HepG2 (cell line): ENCODE data around the gene CMTM5. TPM values are rescaled to one million over a fixed set of nuclear protein-coding genes. Genes with fewer than 3 reads are reported as not detected.

Experiments
- ATAC-seq: fragments of 200-7000 bp; cut with Tn5 transposase; 3 replicates; pipeline ENCODE4 v1.9.1; 2020; ENCODE audit warnings: mild to moderate bottlenecking, moderate library complexity
- BruUV-seq: library from RNA; stranded (reverse); fragments of 400-500 nt; replicated peaks from 2 replicates; lab custom pipeline; 2021; lab: Mats Ljungman, UMichigan
- CTCF ChIA-PET: fragments of 300-600 bp; formaldehyde crosslinking; extraction: SDS; loops from one replicate; lab custom pipeline; 2021; ENCODE audit warnings: low total read pairs, inconsistent platforms, low intra/inter-chr PET ratio; lab: Yijun Ruan, JAX
- POLR2A ChIA-PET: fragments of 350-600 bp; sonication (Branson Sonifier 250); formaldehyde crosslinking; loops from one replicate; lab custom pipeline; 2020; ENCODE audit warnings: antibody characterized with exemption, inconsistent platforms; lab: Yijun Ruan, JAX
- DNase-seq: peaks from one replicate; pipeline ENCODE4 v3.0.0-alpha.2; 2015; ENCODE audit warnings: low spot score
- FAIRE-seq: peaks from 3 replicates; lab custom pipeline; 2011; peaks lifted over from hg19 to GRCh38; lab: Jason Lieb, UNC
- H2AFZ ChIP-seq: one replicate; pipeline ENCODE4 v1.6.1; 2011; ENCODE audit warnings: low read length, inconsistent platforms
- H3K27ac ChIP-seq: fragments of 300-600 bp; 3 replicates; pipeline ENCODE4 v1.8.0; 2011; ENCODE audit warnings: mixed run types, mild to moderate bottlenecking, mixed read lengths, low read length, inconsistent platforms; ENCODE audit not compliant: insufficient read depth; ENCODE audit errors: extremely low read length
- H3K27me3 ChIP-seq, 2 experiments: fragments of 200-600 bp in 1 of 2; 2 replicates in 1 of 2; 3 replicates in 1 of 2; pipeline versions ENCODE4 v1.6.0 to v1.8.0; 2011; ENCODE audit warnings: low read length in 2 of 2, mild to moderate bottlenecking in 2 of 2, moderate library complexity in 2 of 2, inconsistent platforms in 1 of 2; ENCODE audit not compliant: insufficient read depth in 2 of 2, control insufficient read depth in 1 of 2
- H3K36me3 ChIP-seq, 2 experiments: fragments of 200-600 bp in 1 of 2; replicated peaks in 1 of 2; 2 replicates in 1 of 2; 3 replicates in 1 of 2; pipeline versions ENCODE4 v1.5.1 to v1.8.0; 2011; ENCODE audit warnings: low read length in 2 of 2, inconsistent platforms in 1 of 2; ENCODE audit not compliant: insufficient read depth in 2 of 2, control insufficient read depth in 1 of 2
- H3K4me1 ChIP-seq: 2 replicates; pipeline ENCODE4 v1.5.1; 2012; ENCODE audit warnings: low read length, inconsistent platforms; ENCODE audit not compliant: insufficient read depth
- H3K4me2 ChIP-seq: 2 replicates; pipeline ENCODE4 v1.6.0; 2011; ENCODE audit warnings: low read depth, low read length, inconsistent platforms
- H3K4me3 ChIP-seq, 3 experiments: fragments of 200-600 bp in 1 of 3; sonication (generic), shearing (Covaris generic) in 1 of 3; replicated peaks in 1 of 3; 2 replicates each; pipeline ENCODE4 v1.5.1; 2011 to 2016; ENCODE audit warnings: low read length in 3 of 3, inconsistent platforms in 2 of 3, low read depth in 2 of 3, mild to moderate bottlenecking in 2 of 3, control low read depth in 1 of 3, mixed read lengths in 1 of 3; ENCODE audit not compliant: insufficient read depth in 1 of 3
- H3K79me2 ChIP-seq: one replicate; pipeline ENCODE4 v1.6.1; 2011; ENCODE audit warnings: low read length, inconsistent platforms; ENCODE audit not compliant: insufficient read depth
- H3K9ac ChIP-seq: 2 replicates; pipeline ENCODE4 v1.6.0; 2011; ENCODE audit warnings: mild to moderate bottlenecking, low read depth, low read length, inconsistent platforms; ENCODE audit not compliant: insufficient read depth
- H3K9me3 ChIP-seq: 2 replicates; pipeline ENCODE4 v1.5.1; 2012; ENCODE audit warnings: mild to moderate bottlenecking, low read length
- H4K20me1 ChIP-seq: 2 replicates; pipeline ENCODE4 v1.6.0; 2011; ENCODE audit warnings: inconsistent platforms, mild to moderate bottlenecking, low read length, moderate library complexity; ENCODE audit not compliant: insufficient read depth
- FOXC1 ChIP-seq: sonication (generic); formaldehyde crosslinking; IDR thresholded peaks from 2 replicates; pipeline ENCODE4 v1.8.0; 2022; ENCODE audit warnings: mild to moderate bottlenecking, missing genetic modification reagents, borderline replicate concordance
- HINFP ChIP-seq: sonication (generic); formaldehyde crosslinking; IDR thresholded peaks from 2 replicates; pipeline ENCODE4 v1.4.0; 2020; ENCODE audit warnings: low read depth, mild to moderate bottlenecking, missing genetic modification reagents
- JUND ChIP-seq: sonication (generic); formaldehyde crosslinking; IDR thresholded peaks from 2 replicates; pipeline ENCODE4 v1.8.0; 2022; ENCODE audit warnings: mild to moderate bottlenecking, missing genetic modification reagents
- KMT2B ChIP-seq: IDR thresholded peaks from 2 replicates; pipeline ENCODE4 v1.6.1; 2016; ENCODE audit warnings: missing genetic modification reagents, missing compliant biosample characterization
- LCORL ChIP-seq, 2 experiments: fragments of 450-650 bp in 1 of 2; sonication (generic) in 1 of 2; formaldehyde crosslinking in 1 of 2; IDR thresholded peaks; 2 replicates each; pipeline versions ENCODE4 v1.5.0 to v1.6.1; 2017 to 2020; ENCODE audit warnings: antibody characterized with exemption in 1 of 2, missing genetic modification reagents in 1 of 2
- MAF1 ChIP-seq: sonication (generic); formaldehyde crosslinking; IDR thresholded peaks from 2 replicates; pipeline ENCODE4 v1.5.0; 2020; ENCODE audit warnings: missing genetic modification reagents, borderline replicate concordance
- SOX13 ChIP-seq, 3 experiments: fragments of 450-650 bp in 1 of 3; sonication (generic) in 1 of 3; formaldehyde crosslinking in 1 of 3; IDR thresholded peaks in 2 of 3; conservative IDR thresholded peaks in 1 of 3; 2 replicates each; pipeline versions ENCODE4 v1.5.0 to v1.6.1; 2016 to 2020; ENCODE audit warnings: antibody characterized with exemption in 1 of 3, mild to moderate bottlenecking in 1 of 3, missing compliant biosample characterization in 1 of 3, missing genetic modification reagents in 1 of 3, moderate library complexity in 1 of 3
- ZNF256 ChIP-seq: sonication (generic); formaldehyde crosslinking; conservative IDR thresholded peaks from 2 replicates; pipeline ENCODE4 v1.4.0; 2020; ENCODE audit warnings: missing genetic modification reagents
- WGBS: methylation state at CpG from one replicate; pipeline ENCODE4 v1.1.6; 2017; ENCODE audit warnings: low lambda C conversion rate; 5-methylcytosine and 5-hydroxymethylcytosine counted together
- in situ Hi-C: cut with HindIII; loops from 2 replicates; pipeline ENCODE4 v1.10.0; 2017; ENCODE audit warnings: low pct_unique_long_range_greater_than_20kb; ENCODE audit not compliant: extremely low pct_ligation_motif_present
- intact Hi-C: fragments of 100-400 bp; cut with micrococcal nuclease; formaldehyde crosslinking; loops from one replicate; pipeline ENCODE4 v1.10.0; 2022; ENCODE audit not compliant: unreplicated experiment
- polyA plus RNA-seq, 8 experiments: library from polyadenylated mRNA; depleted of rRNA in 3 of 8; stranded (reverse) in 7 of 8; unstranded in 1 of 8; fragments of >200 nt; fragmentation: Illumina TruSeq in 4 of 8; extraction: Trizol in 4 of 8; gene quantifications; 2 replicates each; pipeline versions ENCODE4 v1.2.1 to v1.2.3, GENCODE V29; 2011 to 2016; ENCODE audit warnings: low read depth in 4 of 8, missing spikeins in 1 of 8, mixed read lengths in 1 of 8; ENCODE audit not compliant: insufficient read depth in 1 of 8
- total RNA-seq, 5 experiments: library from RNA; depleted of rRNA; stranded (reverse); fragments of >200 nt; fragmentation: Illumina TruSeq; extraction: Trizol; gene quantifications; 2 replicates each; pipeline ENCODE4 v1.2.3, GENCODE V29; 2016; ENCODE audit warnings: low read depth in 1 of 5
- TF ChIP-seq, protein P1 (sequence below): sonication (generic); formaldehyde crosslinking; IDR thresholded peaks from 2 replicates; pipeline ENCODE4 v1.5.0; 2020; ENCODE audit warnings: missing genetic modification reagents, mild to moderate bottlenecking, borderline replicate concordance
- TF ChIP-seq, protein P2 (sequence below): sonication (generic); formaldehyde crosslinking; IDR thresholded peaks from 2 replicates; pipeline ENCODE4 v1.8.0; 2022; ENCODE audit warnings: mild to moderate bottlenecking, missing genetic modification reagents, moderate library complexity

The CMTM5 gene
- total and polyA plus RNA-seq, 2 of the 13 experiments (the other 11 are each of a cell fraction or from before 2014, with no cell fraction given), result not detected

DNA sequence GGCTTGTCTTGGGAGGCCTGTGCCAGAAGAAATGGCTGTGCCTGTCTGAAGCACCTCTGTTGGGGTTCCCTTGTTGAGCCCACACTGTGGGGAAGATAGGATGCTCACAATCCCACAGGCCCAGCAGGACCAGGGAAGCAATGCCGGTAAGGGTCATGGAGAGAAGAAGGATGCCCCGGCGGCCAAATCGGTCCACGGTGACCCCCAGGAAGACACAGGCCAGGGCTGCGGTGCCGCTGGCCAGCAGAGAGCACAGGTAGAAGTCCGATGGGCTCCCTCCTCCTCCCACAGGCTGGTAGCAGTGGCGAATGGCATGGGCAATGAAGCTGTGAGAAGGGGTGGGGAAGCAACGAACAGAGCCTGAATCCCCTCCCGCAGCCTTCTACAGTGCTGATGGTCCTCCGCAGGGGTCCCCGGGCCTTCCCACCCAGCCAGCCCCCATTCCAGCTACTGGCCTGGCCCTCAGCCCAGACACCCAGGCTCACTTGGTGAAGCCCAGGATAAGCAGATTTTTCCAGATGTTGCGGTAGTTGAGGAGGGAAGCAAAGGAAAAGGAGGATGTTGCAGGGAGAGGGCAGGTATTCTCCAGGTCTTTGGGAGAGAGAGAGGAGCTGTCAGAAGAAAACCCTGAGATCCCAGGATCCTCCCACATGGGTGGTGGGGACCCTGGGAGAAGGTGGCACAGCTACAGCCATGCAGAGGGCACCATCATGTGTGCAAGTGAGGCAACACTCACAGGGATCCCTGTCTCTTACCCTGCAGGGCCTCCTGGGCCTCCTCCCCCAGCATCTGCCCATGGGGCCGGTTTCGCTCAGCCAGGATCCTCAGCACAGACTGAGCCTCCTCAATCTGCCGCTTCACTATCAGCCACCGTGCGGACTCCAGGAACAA lies 29.2 kb upstream of the CMTM5 start:
- Histone ChIP-seq H4K20me1 (no peaks in the 10 kb centered on the region), H3K27ac (no peak overlapping the region), H3K4me2 (no peak overlapping the region), H3K36me3 (no peaks in the 10 kb centered on the region), H3K27me3 (peaks cover 13 to 78% of the 10 kb centered on the region in 2 experiments)
- POLR2A ChIA-PET, result no interaction called here
- in situ Hi-C loops, result no loop called here
- intact Hi-C loops, result no loop called here
- WGBS, result 58% methylated on average over 19 of the region's 19 CpGs
- TF ChIP-seq ZNF256 (no peak), MAF1 (CRISPR knock-in tag) (no peak), FOXC1 (CRISPR knock-in tag) (no peak)
- TF ChIP-seq, protein P1, sequence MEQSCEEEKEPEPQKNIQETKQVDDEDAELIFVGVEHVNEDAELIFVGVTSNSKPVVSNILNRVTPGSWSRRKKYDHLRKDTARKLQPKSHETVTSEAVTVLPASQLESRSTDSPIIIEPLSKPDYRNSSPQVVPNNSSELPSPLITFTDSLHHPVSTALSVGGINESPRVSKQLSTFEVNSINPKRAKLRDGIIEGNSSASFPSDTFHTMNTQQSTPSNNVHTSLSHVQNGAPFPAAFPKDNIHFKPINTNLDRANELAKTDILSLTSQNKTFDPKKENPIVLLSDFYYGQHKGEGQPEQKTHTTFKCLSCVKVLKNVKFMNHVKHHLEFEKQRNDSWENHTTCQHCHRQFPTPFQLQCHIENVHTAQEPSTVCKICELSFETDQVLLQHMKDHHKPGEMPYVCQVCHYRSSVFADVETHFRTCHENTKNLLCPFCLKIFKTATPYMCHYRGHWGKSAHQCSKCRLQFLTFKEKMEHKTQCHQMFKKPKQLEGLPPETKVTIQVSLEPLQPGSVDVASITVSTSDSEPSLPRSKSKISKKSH (CRISPR knock-in tag), result peak; percentile 14; the same call in 1 of the 2 replicates
- TF ChIP-seq, all 625 proteins: peak for 1
- no peak for FAIRE-seq
- H3K9me3 ChIP-seq, result no peaks in the 10 kb centered on the region
- no TSS peak for BruUV-seq
- DNase-seq, result no peak
- H3K79me2 ChIP-seq, result no peaks in the 10 kb centered on the region
- CTCF ChIA-PET, result no interaction called here
- H3K9ac ChIP-seq, result no peak overlapping the region
- no peak overlapping the region for H2AFZ ChIP-seq
- no peaks in the 10 kb centered on the region for H3K4me1 ChIP-seq
- no peak for ATAC-seq
- no peak overlapping the region for H3K4me3 ChIP-seq

DNA sequence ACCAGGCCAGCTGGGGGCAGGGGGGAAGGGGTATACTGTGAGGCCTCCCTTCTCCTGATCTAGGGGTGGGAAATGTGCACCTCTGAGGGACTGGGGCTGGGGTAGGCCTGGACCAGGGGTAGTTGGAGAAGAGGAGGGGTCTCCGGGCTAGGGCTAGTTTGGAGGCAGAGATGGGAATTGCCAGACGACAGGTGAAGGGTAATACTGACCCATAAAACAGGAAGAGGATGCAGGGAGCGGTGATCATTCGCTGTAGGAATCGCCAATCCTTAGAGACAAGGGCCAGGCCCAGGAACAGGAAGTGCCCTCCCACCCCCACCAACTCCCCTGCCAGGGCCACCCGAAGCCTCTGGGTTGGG lies 28.6 kb upstream of the CMTM5 start:
- no peak overlapping the region for H3K9ac ChIP-seq
- CTCF ChIA-PET, result no interaction called here
- no peak overlapping the region for H3K4me2 ChIP-seq
- BruUV-seq, result no TSS peak
- DNase-seq (no peak), ATAC-seq (no peak), FAIRE-seq (no peak)
- no peak overlapping the region for H2AFZ ChIP-seq
- 52% methylated on average over 6 of the region's 6 CpGs for WGBS
- H3K79me2 ChIP-seq, result no peaks in the 10 kb centered on the region
- no peak overlapping the region for H3K27ac ChIP-seq
- intact Hi-C loops, result no loop called here
- POLR2A ChIA-PET, result no interaction called here
- no peak overlapping the region for H3K4me3 ChIP-seq
- no peaks in the 10 kb centered on the region for H3K4me1 ChIP-seq
- peaks cover 17 to 84% of the 10 kb centered on the region in 2 experiments for H3K27me3 ChIP-seq
- no peaks in the 10 kb centered on the region for H3K9me3 ChIP-seq
- H3K36me3 ChIP-seq, result no peaks in the 10 kb centered on the region
- in situ Hi-C loops, result no loop called here
- no peaks in the 10 kb centered on the region for H4K20me1 ChIP-seq
- TF ChIP-seq LCORL (IDR thresholded peaks at IDR 0.05) (no peak), LCORL (CRISPR knock-in tag; IDR thresholded peaks at IDR 0.05) (no peak), SOX13 (IDR thresholded peaks at IDR 0.05) (no peak), SOX13 (CRISPR knock-in tag; conservative IDR thresholded peaks at IDR 0.05 in 1 of 2, IDR thresholded peaks at IDR 0.05 in 1 of 2) (no peak), KMT2B (CRISPR knock-in tag) (no peak), HINFP (CRISPR knock-in tag) (no peak), JUND (CRISPR knock-in tag) (no peak)
- TF ChIP-seq, protein P2, sequence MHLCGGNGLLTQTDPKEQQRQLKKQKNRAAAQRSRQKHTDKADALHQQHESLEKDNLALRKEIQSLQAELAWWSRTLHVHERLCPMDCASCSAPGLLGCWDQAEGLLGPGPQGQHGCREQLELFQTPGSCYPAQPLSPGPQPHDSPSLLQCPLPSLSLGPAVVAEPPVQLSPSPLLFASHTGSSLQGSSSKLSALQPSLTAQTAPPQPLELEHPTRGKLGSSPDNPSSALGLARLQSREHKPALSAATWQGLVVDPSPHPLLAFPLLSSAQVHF (CRISPR knock-in tag), result no peak
- TF ChIP-seq, protein P1 (CRISPR knock-in tag), result peak; percentile 6; the same call in 1 of the 2 replicates
